Adipose tissue (tissue), 3 donors: ENCODE results near the gene KCNQ2. TPM values are rescaled to one million over a fixed set of nuclear protein-coding genes. Genes with fewer than 3 reads are reported as not detected.

ENCODE experiments used
- H3K27ac ChIP-seq: one replicate; pipeline ENCODE4 v1.5.1; 2013; ENCODE audit warnings: low read depth, low read length
- WGBS, 3 donors: extraction: QIAGEN DNeasy Blood & Tissue Kit; methylation state at CpG; one replicate each; pipeline ENCODE4 v1.1.7; 2013; 5-methylcytosine and 5-hydroxymethylcytosine counted together
- polyA plus RNA-seq, 3 donors: library from polyadenylated mRNA; stranded (reverse); fragments of 200-250 nt; gene quantifications; one replicate each; pipeline ENCODE4 v1.2.3, GENCODE V29; 2013
- donor health status: healthy with polysubstance abuse.
- donor health status: Bipolar disorder and iron deficiency.
- donor health status: healthy.

KCNQ2 gene
- polyA plus RNA-seq, 3 donors = 0.10 to 1.6 TPM; not detected in 1

DNA sequence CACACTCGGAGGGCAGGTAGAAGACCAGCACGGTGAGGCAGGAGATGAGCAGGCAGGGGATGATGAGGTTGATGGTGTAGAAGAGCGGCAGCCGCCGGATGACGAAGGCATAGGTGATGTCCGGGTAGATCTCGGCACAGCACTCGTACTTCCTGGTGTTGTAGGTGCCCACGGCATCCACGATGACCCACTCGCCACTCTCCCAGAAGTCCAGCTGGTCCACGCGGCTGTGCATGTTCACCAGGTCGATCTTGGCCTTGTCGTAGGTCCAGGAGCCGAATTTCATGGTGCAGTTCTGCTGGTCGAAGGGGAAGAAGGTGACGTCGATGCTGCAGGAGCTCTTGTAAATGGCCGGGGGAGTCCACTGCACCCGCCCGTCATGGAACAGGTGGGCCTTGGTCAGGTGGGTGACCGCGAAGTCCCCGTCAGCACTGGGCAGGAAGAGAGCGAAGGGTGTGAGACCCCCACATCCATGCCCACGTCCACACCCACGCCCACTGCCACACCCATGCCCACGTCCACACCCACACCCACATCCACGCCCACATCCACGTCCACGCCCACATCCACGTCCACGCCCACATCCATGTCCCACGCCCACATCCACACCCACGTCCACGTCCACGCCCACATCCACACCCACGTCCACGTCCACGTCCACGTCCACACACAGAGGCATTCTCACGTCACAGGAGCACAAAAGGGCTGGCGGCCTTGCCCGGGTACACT, 121.7 kb downstream of the KCNQ2 start:
- WGBS, 3 donors = 88 to 92% (median 90%) methylated on average over 40 to 46 of the region's 46 CpGs
- H3K27ac ChIP-seq = no peak overlapping the region

Other genes with a start within 250 kb of the KCNQ2 start
- not detected for gene BIRC7, start 236.8 kb downstream of the KCNQ2 start, polyA plus RNA-seq
- under 1 TPM in 1 of 3 donors, not detected in 2; 0.12 TPM for gene NKAIN4, start 218.2 kb downstream of the KCNQ2 start, polyA plus RNA-seq
- gene ARFGAP1, start 199.8 kb downstream of the KCNQ2 start, polyA plus RNA-seq = 10 to 100 TPM; 41.9 to 55.0 (median 50.8) TPM
- not detected for gene COL20A1, start 179.5 kb downstream of the KCNQ2 start, polyA plus RNA-seq
- gene CHRNA4, start 111.3 kb downstream of the KCNQ2 start, polyA plus RNA-seq = not detected
- gene EEF1A2, start 26.4 kb upstream of the KCNQ2 start, polyA plus RNA-seq = 10 to 100 TPM in 1 of 3 donors, 1 to 10 TPM in 2; 1.2 to 24.4 (median 3.2) TPM
- gene PPDPF, start 48.1 kb upstream of the KCNQ2 start, polyA plus RNA-seq = 100 to 1,000 TPM; 195 to 215 (median 203) TPM
- 1 to 10 TPM in 2 of 3 donors, not detected in 1; 1.6 to 3.6 TPM for gene PTK6, start 64.7 kb upstream of the KCNQ2 start, polyA plus RNA-seq
- under 1 TPM in 1 of 3 donors, not detected in 2; 0.06 TPM for gene SRMS, start 75.1 kb upstream of the KCNQ2 start, polyA plus RNA-seq
- gene FNDC11, start 81.5 kb upstream of the KCNQ2 start, polyA plus RNA-seq = 1 to 10 TPM in 1 of 3 donors, under 1 TPM in 2; 0.17 to 1.0 (median 0.36) TPM
- 10 to 100 TPM; 11.3 to 22.0 (median 13.3) TPM for gene HELZ2, start 101.6 kb upstream of the KCNQ2 start, polyA plus RNA-seq
- gene GMEB2, start 154.4 kb upstream of the KCNQ2 start, polyA plus RNA-seq = 1 to 10 TPM; 6.9 to 9.6 (median 7.5) TPM
- 10 to 100 TPM; 10.6 to 16.9 (median 12.6) TPM for gene STMN3, start 180.8 kb upstream of the KCNQ2 start, polyA plus RNA-seq
- gene RTEL1, start 185.7 kb upstream of the KCNQ2 start, polyA plus RNA-seq = 10 to 100 TPM in 2 of 3 donors, 1 to 10 TPM in 1; 7.3 to 16.1 (median 11.8) TPM
- gene TNFRSF6B, start 224.0 kb upstream of the KCNQ2 start, polyA plus RNA-seq = 10 to 100 TPM in 1 of 3 donors, 1 to 10 TPM in 2; 7.4 to 92.8 (median 9.3) TPM
- gene ARFRP1, start 235.3 kb upstream of the KCNQ2 start, polyA plus RNA-seq = 10 to 100 TPM; 26.9 to 50.8 (median 40.9) TPM
- 10 to 100 TPM; 13.2 to 33.0 (median 30.7) TPM for gene ZGPAT, start 235.4 kb upstream of the KCNQ2 start, polyA plus RNA-seq